H7 (cell line): ENCODE results near the gene GPR37. TPM values are rescaled to one million over a fixed set of nuclear protein-coding genes. Genes with fewer than 3 reads are reported as not detected.

Experiments
- DNase-seq: peaks from one replicate; pipeline ENCODE4 v3.0.0; 2012
- H3K27me3 ChIP-seq: 2 replicates; pipeline ENCODE4 v1.6.0; 2011; ENCODE audit warnings: mild to moderate bottlenecking, low read length; ENCODE audit not compliant: control insufficient read depth, insufficient read depth
- H3K36me3 ChIP-seq: replicated peaks from 2 replicates; pipeline ENCODE4 v1.5.1; 2011; ENCODE audit warnings: low read length; ENCODE audit not compliant: control insufficient read depth, insufficient read depth
- H3K4me3 ChIP-seq: 2 replicates; pipeline ENCODE4 v1.5.1; 2011; ENCODE audit warnings: low read depth, mild to moderate bottlenecking, control low read depth, low read length, moderate library complexity; ENCODE audit not compliant: insufficient read depth
- total RNA-seq: library from RNA; depleted of rRNA; stranded (reverse); fragments of >200 nt; shearing (Covaris generic); gene quantifications from 2 replicates; pipeline ENCODE4 v1.2.3, GENCODE V29; 2014; rRNA removed

GPR37 gene
- total RNA-seq = 12.9 and 20.0 TPM in 2 replicates

- H3K36me3 ChIP-seq = no peaks in the 10 kb centered on the region; the same call in 1 of the 2 replicates
- peak within 1 kb of the TSS; percentile 85 for H3K4me3 ChIP-seq
- peak; percentile 94 for DNase-seq
- peaks cover 25% of the 10 kb centered on the region for H3K27me3 ChIP-seq
Measured at GRCh38 chr7:124765401-124766352, at the start of gene GPR37. GPR37 (minus strand) TSS chr7:124765792; CDS start chr7:124764976, 816 bp downstream.

DNA sequence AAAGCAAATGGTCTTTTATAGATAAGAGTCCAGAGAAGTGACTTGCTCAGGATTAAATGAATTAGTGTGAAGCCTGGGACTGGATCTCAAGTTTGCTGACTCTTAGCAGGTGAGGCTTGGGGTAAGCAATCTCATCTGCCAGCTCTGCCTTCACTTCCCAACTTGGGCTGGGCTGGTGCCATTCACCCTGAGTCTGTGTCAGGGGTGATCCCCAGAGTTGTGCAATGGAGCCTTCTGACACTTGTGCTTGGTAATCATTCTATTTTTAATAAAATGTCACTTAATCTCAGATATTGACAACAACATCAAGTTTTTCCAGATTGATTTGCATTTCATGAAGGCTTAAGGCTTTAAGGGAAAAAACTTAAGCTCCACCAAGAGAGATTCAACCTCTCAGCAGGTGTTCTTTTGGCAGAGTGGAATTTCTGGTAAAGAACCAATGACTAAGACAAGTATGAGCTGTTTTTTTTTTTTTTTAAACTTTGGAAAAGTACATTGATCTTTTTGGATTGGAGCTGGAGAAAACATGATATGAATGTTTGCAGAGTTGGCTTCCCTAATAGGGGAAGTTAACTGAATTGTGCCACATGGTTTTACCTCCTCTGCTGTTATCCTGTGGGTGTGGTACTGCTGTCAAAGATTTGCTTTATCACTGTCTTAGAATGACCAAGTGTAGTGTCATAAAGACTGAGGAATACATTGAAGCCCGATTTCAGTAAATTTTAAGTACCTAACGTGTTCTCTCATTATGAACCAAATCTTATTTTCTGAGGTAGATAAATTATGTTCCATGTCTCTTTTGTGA lies 48.6 kb upstream of the GPR37 start:
- no peak overlapping the region for H3K4me3 ChIP-seq
- DNase-seq = no peak
- H3K27me3 ChIP-seq = no peaks in the 10 kb centered on the region
- no peaks in the 10 kb centered on the region for H3K36me3 ChIP-seq

- Histone ChIP-seq H3K27me3 (no peaks in the 10 kb centered on the region), H3K36me3 (no peaks in the 10 kb centered on the region), H3K4me3 (no peak overlapping the region)
- no peak for DNase-seq
Measured at GRCh38 chr7:124812764-124813163, 47.2 kb upstream of the GPR37 start.

- no peaks in the 10 kb centered on the region for H3K27me3 ChIP-seq
- no peak overlapping the region for H3K4me3 ChIP-seq
- no peak for DNase-seq
- no peaks in the 10 kb centered on the region for H3K36me3 ChIP-seq
Measured at GRCh38 chr7:124811341-124811740, 45.7 kb upstream of the GPR37 start.

DNA sequence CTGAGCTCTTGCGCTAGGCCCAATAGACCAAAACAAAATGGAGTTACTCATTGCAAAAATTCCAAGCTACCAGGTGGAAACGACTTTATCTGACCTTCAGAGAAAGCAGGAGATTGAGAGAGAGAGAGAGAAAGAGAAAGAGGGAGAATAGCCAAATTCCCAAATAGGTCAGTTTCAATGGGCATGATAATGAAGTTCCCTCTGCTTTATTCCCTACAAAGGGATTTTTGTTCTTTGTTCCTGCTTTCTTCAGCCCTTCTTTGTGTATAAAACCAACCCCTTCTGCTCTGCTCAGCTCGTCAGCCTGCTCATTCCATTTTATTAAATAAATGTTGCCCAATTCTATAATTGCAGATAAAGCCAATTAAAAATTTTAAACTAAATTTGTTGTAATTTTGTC lies 45.0 kb upstream of the GPR37 start:
- no peaks in the 10 kb centered on the region for H3K36me3 ChIP-seq
- H3K4me3 ChIP-seq = no peak overlapping the region
- H3K27me3 ChIP-seq = no peaks in the 10 kb centered on the region
- no peak for DNase-seq

DNA sequence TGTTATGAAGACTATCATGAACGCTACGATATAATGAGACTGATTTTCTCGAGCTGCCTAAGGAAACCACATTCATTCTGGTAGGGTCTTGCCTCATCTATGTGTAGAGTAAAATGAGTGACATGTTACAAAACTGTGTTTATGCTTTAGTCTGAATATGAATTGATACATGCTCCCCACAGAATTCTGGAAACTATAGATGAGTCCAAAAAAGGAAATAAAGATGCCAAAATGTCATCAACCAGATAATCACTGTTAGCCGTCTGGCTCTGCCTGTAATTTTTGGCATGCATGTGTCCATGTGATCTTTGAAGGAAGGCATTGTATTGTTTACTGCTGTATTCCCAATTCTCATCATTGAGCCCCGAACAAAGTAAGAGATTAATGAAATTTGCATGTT lies 42.6 kb upstream of the GPR37 start:
- no peaks in the 10 kb centered on the region for H3K27me3 ChIP-seq
- H3K36me3 ChIP-seq = no peaks in the 10 kb centered on the region
- DNase-seq = no peak
- H3K4me3 ChIP-seq = no peak overlapping the region

- no peak for DNase-seq
- H3K27me3 ChIP-seq = no peaks in the 10 kb centered on the region
- no peaks in the 10 kb centered on the region for H3K36me3 ChIP-seq
- H3K4me3 ChIP-seq = no peak overlapping the region
Measured at GRCh38 chr7:124801330-124801895, 35.8 kb upstream of the GPR37 start.

GRCh38 chr7:124800386-124800785 lies 34.8 kb upstream of the GPR37 start:
- no peak for DNase-seq
- Histone ChIP-seq H3K36me3 (no peaks in the 10 kb centered on the region), H3K4me3 (no peak overlapping the region), H3K27me3 (no peaks in the 10 kb centered on the region)

DNA sequence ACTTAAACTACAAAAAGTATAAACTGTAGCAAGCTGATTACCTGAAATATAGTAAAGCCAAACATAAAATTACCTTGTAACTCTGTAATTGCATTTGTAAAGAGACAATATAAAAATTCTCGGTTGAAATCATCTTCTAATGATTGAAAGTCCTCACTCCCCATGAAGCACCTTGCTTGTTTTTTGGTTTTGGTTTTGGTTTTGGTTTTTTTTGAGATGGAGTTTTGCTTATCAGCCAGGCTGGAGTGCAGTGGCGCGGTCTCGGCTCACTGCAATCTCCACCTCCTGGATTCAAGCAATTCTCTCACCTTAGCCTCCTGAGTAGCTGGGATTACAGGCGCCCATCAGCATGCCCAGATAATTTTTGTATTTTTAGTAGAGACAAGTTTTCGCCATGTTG lies 33.9 kb upstream of the GPR37 start:
- H3K36me3 ChIP-seq = no peaks in the 10 kb centered on the region
- DNase-seq = no peak
- H3K27me3 ChIP-seq = no peaks in the 10 kb centered on the region
- H3K4me3 ChIP-seq = no peak overlapping the region

DNA sequence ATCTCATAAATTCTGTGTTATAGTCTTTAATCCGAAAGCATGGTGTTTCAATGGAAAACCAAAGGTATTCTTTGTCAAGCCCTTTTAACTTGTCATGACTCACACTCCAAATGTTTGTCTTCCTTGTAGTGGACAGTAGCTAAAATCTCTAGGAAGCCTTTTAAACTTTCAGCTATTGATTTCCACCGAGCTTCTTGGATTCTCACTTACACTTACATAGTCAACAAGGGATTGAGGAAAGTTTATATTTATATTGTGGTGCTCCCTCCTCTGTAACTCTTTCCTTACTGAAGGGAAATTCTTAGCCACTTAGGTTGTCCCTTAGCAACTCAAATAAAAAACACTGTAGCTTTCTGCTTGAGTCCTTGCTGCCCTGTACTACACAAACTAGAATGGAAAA lies 31.2 kb upstream of the GPR37 start:
- Histone ChIP-seq H3K4me3 (no peak overlapping the region), H3K36me3 (no peaks in the 10 kb centered on the region), H3K27me3 (no peaks in the 10 kb centered on the region)
- DNase-seq = no peak

GRCh38 chr7:124792696-124793095 lies 27.1 kb upstream of the GPR37 start:
- no peak for DNase-seq
- H3K27me3 ChIP-seq = no peaks in the 10 kb centered on the region
- H3K4me3 ChIP-seq = no peak overlapping the region
- H3K36me3 ChIP-seq = no peaks in the 10 kb centered on the region

DNA sequence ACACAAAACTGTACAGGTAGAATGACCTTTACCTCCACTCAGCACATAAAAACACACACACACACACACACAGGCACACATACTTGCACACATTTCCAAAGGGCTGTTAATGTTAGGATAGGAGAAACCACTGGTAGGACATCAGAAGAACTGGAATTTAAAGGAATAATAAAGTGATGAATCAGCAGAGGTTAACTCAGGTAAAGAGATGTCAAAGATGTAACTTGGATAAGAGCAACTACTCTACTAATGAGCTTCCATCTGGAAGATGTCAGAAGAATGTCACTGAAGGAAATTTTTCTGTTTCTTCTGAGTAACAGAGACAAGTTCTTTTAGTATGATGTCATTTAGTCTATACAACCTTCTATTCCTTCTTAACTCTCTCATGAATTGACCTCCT lies 26.4 kb upstream of the GPR37 start:
- no peaks in the 10 kb centered on the region for H3K27me3 ChIP-seq
- no peak overlapping the region for H3K4me3 ChIP-seq
- no peaks in the 10 kb centered on the region for H3K36me3 ChIP-seq
- no peak for DNase-seq

GRCh38 chr7:124791426-124791825 lies 25.8 kb upstream of the GPR37 start:
- H3K36me3 ChIP-seq = no peaks in the 10 kb centered on the region
- no peaks in the 10 kb centered on the region for H3K27me3 ChIP-seq
- no peak for DNase-seq
- H3K4me3 ChIP-seq = no peak overlapping the region

DNA sequence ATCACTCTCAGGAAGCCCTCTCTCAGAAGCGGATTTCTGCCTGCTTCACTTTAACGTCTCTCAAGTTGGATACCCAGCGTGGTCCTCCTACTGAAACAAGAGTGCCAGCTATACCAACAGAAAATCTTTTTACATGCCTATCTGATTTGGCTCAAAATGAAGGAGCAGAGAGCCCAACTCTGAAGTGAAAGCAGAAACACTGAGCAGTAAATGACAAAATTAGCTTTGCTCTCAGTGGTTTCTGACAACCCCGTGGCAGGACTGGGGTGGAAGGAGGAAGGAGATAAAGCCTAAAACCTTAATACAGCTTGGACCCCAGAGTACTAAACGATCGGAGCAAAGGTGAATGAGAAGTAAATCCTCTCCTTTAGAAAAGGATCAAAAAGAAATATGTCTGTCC lies 25.1 kb upstream of the GPR37 start:
- DNase-seq = no peak
- no peak overlapping the region for H3K4me3 ChIP-seq
- H3K36me3 ChIP-seq = no peaks in the 10 kb centered on the region
- H3K27me3 ChIP-seq = no peaks in the 10 kb centered on the region
